Psoas muscle (tissue), 8 donors: ENCODE measurements around the gene CLBA1. TPM values are rescaled to one million over a fixed set of nuclear protein-coding genes. Genes with fewer than 3 reads are reported as not detected.
A peak's percentile ranks its signal among the peaks of the same experiment; 100 is the strongest.

Experiments
- ATAC-seq, 4 donors: fragments of 200-7000 bp; cut with Tn5 transposase; one replicate each; pipeline ENCODE4 v1.9.1; 2020; ENCODE audit warnings: moderate library complexity in 3 of 4, mild to moderate bottlenecking in 2 of 4
- DNase-seq, 2 donors: peaks; one replicate each; pipeline ENCODE4 v3.0.0-alpha.2; 2020
- H3K27ac ChIP-seq: fragments of 200-600 bp; one replicate; pipeline ENCODE4 v1.8.0; 2022
- H3K27me3 ChIP-seq, 3 donors: fragments of 200-600 bp in 1 of 3; one replicate each; pipeline versions ENCODE4 v1.6.1 to v1.8.0; 2013 to 2022; ENCODE audit warnings: low read length in 2 of 3, mild to moderate bottlenecking in 2 of 3, moderate library complexity in 1 of 3; ENCODE audit not compliant: insufficient read depth in 3 of 3
- H3K36me3 ChIP-seq, 2 donors: fragments of 200-600 bp in 1 of 2; one replicate each; pipeline versions ENCODE4 v1.6.1 to v1.8.0; 2013 to 2022; ENCODE audit warnings: low read depth in 1 of 2, mild to moderate bottlenecking in 1 of 2, moderate library complexity in 1 of 2; ENCODE audit not compliant: insufficient read depth in 1 of 2
- H3K4me1 ChIP-seq: fragments of 200-600 bp; one replicate; pipeline ENCODE4 v1.8.0; 2022
- H3K4me3 ChIP-seq: fragments of 200-600 bp; one replicate; pipeline ENCODE4 v1.8.0; 2022; ENCODE audit warnings: mild to moderate bottlenecking
- H3K9me3 ChIP-seq: fragments of 200-600 bp; one replicate; pipeline ENCODE4 v1.8.0; 2022
- CTCF ChIP-seq: fragments of 200-600 bp; IDR thresholded peaks from one replicate; pipeline ENCODE4 v1.8.0; 2022; ENCODE audit warnings: antibody characterized with exemption
- WGBS, 3 donors: extraction: QIAGEN DNeasy Blood & Tissue Kit; methylation state at CpG; one replicate each; pipeline versions ENCODE4 v1.1.6 to v1.1.7; 2013; 5-methylcytosine and 5-hydroxymethylcytosine counted together
- intact Hi-C, 2 donors: fragments of 100-400 bp; cut with DNase I; formaldehyde crosslinking; loops; one replicate each; pipeline versions ENCODE4 v1.11.0 to v1.14.2; 2022
- polyA plus RNA-seq, 3 donors: library from polyadenylated mRNA; stranded (reverse); fragments of 200-250 nt; gene quantifications; one replicate each; pipeline ENCODE4 v1.2.3, GENCODE V29; 2013
- total RNA-seq, 4 donors: library from RNA; stranded (reverse); fragmentation: NEBNext Ultra II Directional in 2 of 4; extraction: Animal tissue kit (Norgen Biotek cat#: 25700) in 2 of 4; gene quantifications; one replicate each; pipeline versions ENCODE4 v1.2.1 to v1.2.4, GENCODE V29; 2021 to 2023
- donor health status: healthy with polysubstance abuse.
- donor health status: DM: no; HTN: no; CAD: no; lungs with moderate emphysema.
- donor health status: Bipolar disorder and iron deficiency.
- donor health status: healthy.
- donor health status: DM: yes; HTN: yes; CAD: no.
- donor health status: DM: no; HTN: no; CAD: no.
- donor health status: DM: no; HTN: no; CAD: no.
- donor health status: DM: yes; HTN: yes; CAD: no.

CLBA1 gene
- total and polyA plus RNA-seq, 7 donors = 1.3 to 6.8 (median 1.7) TPM

- Histone ChIP-seq H3K36me3 (peaks cover 0 to 17% of the 10 kb centered on the region in 2 donors), H3K9me3 (no peaks in the 10 kb centered on the region), H3K27me3 (no peaks in the 10 kb centered on the region), H3K27ac (no peak overlapping the region), H3K4me3 (no peak overlapping the region), H3K4me1 (no peaks in the 10 kb centered on the region)
- no peak for ATAC-seq
- no peak for DNase-seq
- 77 to 88% (median 87%) methylated on average over 16 to 17 of the region's 17 CpGs for WGBS, 3 donors
- intact Hi-C loops = no loop called here
- no peak for TF ChIP-seq CTCF
Observed at GRCh38 chr14:105010891-105011291, 25.3 kb downstream of the CLBA1 start.

GRCh38 chr14:105011312-105011990, 25.9 kb downstream of the CLBA1 start:
- no peak for TF ChIP-seq CTCF
- intact Hi-C loops = no loop called here
- Histone ChIP-seq H3K4me3 (no peak overlapping the region), H3K27me3 (no peaks in the 10 kb centered on the region), H3K4me1 (no peaks in the 10 kb centered on the region), H3K27ac (no peak overlapping the region), H3K36me3 (peaks cover 0 to 17% of the 10 kb centered on the region in 2 donors), H3K9me3 (no peaks in the 10 kb centered on the region)
- ATAC-seq = no peak
- 84 to 86% (median 85%) methylated on average over 29 of the region's 29 CpGs for WGBS, 3 donors
- DNase-seq = no peak

- 48 to 57% (median 55%) methylated on average over 23 of the region's 23 CpGs for WGBS, 3 donors
- intact Hi-C loops = no loop called here
- no peak overlapping the region for H3K27ac ChIP-seq
Observed at GRCh38 chr14:105012171-105012985, 26.8 kb downstream of the CLBA1 start.

GRCh38 chr14:105013150-105013785, 27.7 kb downstream of the CLBA1 start:
- no peaks in the 10 kb centered on the region for H3K9me3 ChIP-seq
- intact Hi-C loops = no loop called here
- WGBS, 3 donors = 24 to 32% (median 25%) methylated on average over 8 of the region's 8 CpGs
- TF ChIP-seq CTCF = no peak
- H3K27me3 ChIP-seq = no peaks in the 10 kb centered on the region
- peaks cover 0 to 17% of the 10 kb centered on the region in 2 donors for H3K36me3 ChIP-seq
- no peaks in the 10 kb centered on the region for H3K4me1 ChIP-seq
- DNase-seq (no peak), ATAC-seq (peak; percentile 61 to 83 (median 67))
- H3K4me3 ChIP-seq = no peak overlapping the region
- no peak overlapping the region for H3K27ac ChIP-seq

More at GRCh38 chr14:105012171-105012985, 26.8 kb downstream of the CLBA1 start:
- peaks cover 0 to 17% of the 10 kb centered on the region in 2 donors for H3K36me3 ChIP-seq
- H3K9me3 ChIP-seq = no peaks in the 10 kb centered on the region
- ATAC-seq (peak; percentile 59 to 88 (median 76)), DNase-seq (no peak)
- H3K27me3 ChIP-seq = no peaks in the 10 kb centered on the region
- no peak overlapping the region for H3K4me3 ChIP-seq
- no peaks in the 10 kb centered on the region for H3K4me1 ChIP-seq
- TF ChIP-seq CTCF = peak; percentile 46
